OCI-LY7 (cell line): ENCODE results near the gene VENTX.

ENCODE experiments used
- EZH2phosphoT487 ChIP-seq: fragments of 200-600 bp; sonication (generic); IDR thresholded peaks from 2 replicates; pipeline ENCODE4 v1.6.1; 2018; ENCODE audit warnings: low read depth, borderline replicate concordance, mild to moderate bottlenecking, mixed run types, antibody characterized with exemption, low read length, moderate library complexity, mixed read lengths
- TF ChIP-seq, protein P1 (sequence below): fragments of 200-600 bp; sonication (generic); conservative IDR thresholded peaks from 2 replicates; pipeline ENCODE4 v1.5.1; 2014; ENCODE audit warnings: mild to moderate bottlenecking, antibody characterized with exemption, low read length, moderate library complexity, mixed read lengths

GRCh38 chr10:133283931-133284330, 46.3 kb downstream of the VENTX start:
- TF ChIP-seq, protein P1, sequence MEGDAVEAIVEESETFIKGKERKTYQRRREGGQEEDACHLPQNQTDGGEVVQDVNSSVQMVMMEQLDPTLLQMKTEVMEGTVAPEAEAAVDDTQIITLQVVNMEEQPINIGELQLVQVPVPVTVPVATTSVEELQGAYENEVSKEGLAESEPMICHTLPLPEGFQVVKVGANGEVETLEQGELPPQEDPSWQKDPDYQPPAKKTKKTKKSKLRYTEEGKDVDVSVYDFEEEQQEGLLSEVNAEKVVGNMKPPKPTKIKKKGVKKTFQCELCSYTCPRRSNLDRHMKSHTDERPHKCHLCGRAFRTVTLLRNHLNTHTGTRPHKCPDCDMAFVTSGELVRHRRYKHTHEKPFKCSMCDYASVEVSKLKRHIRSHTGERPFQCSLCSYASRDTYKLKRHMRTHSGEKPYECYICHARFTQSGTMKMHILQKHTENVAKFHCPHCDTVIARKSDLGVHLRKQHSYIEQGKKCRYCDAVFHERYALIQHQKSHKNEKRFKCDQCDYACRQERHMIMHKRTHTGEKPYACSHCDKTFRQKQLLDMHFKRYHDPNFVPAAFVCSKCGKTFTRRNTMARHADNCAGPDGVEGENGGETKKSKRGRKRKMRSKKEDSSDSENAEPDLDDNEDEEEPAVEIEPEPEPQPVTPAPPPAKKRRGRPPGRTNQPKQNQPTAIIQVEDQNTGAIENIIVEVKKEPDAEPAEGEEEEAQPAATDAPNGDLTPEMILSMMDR, result no peak
- TF ChIP-seq EZH2phosphoT487, result no peak
